ENCODE results near the gene TBX19.

- TF ChIP-seq CTCF (IDR thresholded peaks at IDR 0.05) = no peak
- TF ChIP-seq POLR2AphosphoS5 (IDR thresholded peaks at IDR 0.05) = no peak
- TF ChIP-seq POLR2A (IDR thresholded peaks at IDR 0.05) = no peak
Observed at GRCh38 chr1:168235937-168236336, 44.7 kb upstream of the TBX19 start.
